DMS53 (cell line): ENCODE measurements around the gene CENPK.
"Not testable (repeated sequence)": the region's sequence is repeated elsewhere in the genome, so short reads cannot be mapped to it uniquely, and the experiment has no call there.

ENCODE experiments used
- DNase-seq: peaks from one replicate; lab custom pipeline; 2025; lab: John Stamatoyannopoulos, UW

Gene CENPK

DNA sequence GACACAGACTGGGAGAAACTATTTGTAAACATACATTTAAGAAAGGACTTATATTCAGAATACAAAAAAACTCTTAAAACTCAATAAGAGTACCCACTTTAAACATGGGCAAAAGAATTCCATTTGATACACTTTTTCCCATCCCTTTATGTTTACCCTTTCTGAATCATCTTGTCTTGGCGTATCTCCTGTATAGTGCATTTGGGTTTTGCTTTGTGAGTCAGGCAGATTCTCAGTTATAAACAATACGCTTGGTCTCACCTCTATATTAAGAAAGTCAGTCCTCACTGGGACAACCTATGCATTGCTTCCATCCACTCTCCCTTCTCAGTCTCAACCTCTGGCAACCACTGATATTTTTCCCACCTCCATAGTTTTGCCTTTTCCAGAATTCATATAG lies 54.0 kb downstream of the CENPK start:
- DNase-seq = no peak

DNA sequence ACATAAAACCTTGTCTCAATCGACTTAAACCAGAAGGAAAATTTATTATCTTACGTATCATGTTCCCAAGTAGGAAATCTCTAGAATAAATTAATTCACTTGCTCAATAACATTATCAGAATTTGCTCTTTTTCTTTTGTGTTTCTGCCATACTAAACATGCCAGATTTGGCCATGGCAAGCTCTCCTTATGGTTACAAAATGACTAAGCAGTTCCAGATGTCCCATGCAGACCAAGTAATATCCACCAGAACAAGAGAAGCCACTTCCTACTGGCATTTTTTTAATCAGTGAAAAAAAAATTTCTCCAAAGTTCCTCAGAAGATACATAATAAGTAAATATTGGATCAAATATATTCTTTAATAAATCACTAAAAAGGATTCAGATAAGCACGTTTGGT lies 56.0 kb downstream of the CENPK start:
- no peak for DNase-seq

DNA sequence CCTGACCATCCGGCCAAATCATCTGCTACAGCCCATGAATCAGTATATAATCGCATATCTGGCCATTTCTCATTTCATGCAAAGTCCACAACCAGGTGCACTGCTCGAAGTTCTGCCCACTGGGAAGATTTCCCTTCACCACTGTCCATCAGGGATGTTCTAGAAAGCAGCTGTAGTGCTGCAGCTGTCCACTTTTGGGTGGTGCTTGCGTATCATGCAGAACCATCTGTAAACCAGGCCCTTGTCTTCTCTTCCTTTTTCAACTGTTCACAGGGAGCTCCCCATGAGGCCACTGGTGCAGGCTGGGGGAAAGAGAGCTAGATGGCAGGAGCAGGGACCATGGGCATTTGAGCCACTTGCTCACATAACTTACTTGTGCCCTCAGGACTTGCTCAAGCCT lies 73.8 kb downstream of the CENPK start:
- no peak for DNase-seq

DNA sequence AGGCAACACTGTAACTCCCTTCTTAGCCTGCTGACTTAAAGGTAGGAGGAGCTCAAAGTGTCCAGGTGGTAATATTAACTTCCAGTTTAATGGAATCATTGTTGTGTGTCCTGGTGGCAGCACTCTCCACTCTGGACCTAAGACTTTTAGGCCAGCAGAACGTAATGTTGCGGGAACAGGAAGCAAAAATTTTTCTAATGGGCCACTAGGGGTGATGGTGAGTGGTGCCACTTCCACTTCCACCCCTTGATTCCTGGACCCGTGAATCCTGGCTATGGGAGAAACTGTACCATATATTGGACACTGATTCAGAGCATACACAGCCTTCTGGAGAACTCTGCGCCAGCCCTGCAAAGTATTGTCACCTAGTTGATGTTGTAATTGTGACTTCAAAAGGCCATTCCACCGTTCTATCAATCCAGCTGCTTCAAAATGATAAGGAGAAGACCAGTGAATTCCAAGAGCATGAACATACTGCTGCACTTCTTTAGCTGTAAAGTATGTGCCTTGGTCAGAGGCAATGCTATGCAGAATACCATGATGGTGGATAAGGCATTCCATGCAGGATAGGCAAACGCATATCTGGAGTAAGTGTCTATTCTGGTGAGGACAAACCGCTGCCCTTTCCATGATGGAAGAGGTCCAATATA lies 74.8 kb downstream of the CENPK start:
- DNase-seq = peak; percentile 37

DNA sequence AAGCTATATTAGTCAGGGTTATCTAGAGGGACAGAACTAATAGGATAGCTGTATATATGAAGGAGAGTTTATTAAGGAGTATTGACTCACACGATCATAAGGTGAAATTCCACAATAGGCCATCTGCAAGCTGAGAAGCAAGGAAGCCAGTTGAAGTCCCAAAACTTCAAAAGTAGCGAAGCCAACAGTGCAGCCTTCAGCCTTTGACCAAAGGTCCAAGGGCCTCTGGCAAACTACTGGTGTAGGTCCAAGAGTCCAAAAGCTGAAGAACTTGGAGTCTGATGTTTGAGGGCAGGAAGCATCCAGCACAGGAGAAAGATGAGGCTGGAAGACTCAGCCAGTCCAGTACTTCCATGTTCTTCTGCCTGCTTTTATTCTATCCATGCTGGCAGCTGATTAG lies 76.2 kb downstream of the CENPK start:
- not testable (repeated sequence) for DNase-seq

DNA sequence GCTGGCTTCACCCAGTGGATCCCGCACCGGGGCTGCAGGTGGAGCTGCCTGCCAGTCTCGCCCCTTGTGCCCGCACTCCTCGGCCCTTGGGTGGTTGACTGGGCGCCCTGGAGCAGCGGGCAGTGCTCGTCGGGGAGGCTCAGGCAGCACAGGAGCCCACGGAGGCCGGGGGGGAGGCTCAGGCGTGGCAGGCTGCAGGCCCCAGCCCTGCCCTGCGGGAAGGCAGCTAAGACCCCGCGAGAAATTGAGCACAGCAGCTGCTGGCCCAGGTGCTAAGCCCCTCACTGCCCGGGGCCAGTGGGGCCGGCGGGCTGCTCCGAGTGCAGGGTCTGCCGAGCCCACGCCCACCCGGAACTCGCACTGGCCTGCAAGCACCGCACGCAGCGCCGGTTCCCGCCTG lies 77.6 kb downstream of the CENPK start:
- DNase-seq = no peak

DNA sequence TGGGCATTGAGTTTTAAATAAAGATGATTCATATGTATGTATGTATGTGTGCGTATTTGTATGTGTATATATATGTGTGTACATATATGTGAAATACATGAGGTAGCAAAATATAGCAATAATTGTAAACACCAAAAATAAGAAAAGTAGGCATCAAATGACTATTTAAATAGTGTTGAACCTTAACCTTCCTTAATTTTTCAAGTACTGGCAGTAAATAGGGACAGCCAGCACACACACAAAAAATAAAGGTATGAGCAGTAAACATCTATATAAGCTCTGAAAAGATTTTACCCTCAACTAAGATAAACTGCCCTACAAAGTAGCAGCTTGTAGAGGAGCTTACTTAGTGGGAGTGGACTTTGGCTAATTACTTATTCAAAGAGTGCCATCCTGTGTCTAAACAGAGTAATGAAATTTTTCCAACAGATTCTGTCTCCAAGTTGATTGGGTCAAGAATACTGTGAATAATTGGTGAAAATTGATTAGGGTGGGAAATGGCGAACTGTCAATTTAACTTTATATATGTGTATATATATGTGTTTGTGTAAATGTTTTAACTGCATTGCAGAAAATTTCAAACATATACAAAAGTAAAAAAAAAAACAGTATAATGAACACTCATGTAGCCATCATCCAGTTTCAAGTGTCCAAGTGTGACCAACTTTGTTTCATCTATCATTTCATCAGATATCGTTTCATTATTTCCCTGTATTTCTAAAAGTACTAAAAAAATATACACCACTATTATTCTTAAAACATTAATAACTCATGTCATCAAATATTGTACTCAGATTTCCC lies 79.2 kb downstream of the CENPK start:
- peak; percentile 88 for DNase-seq

DNA sequence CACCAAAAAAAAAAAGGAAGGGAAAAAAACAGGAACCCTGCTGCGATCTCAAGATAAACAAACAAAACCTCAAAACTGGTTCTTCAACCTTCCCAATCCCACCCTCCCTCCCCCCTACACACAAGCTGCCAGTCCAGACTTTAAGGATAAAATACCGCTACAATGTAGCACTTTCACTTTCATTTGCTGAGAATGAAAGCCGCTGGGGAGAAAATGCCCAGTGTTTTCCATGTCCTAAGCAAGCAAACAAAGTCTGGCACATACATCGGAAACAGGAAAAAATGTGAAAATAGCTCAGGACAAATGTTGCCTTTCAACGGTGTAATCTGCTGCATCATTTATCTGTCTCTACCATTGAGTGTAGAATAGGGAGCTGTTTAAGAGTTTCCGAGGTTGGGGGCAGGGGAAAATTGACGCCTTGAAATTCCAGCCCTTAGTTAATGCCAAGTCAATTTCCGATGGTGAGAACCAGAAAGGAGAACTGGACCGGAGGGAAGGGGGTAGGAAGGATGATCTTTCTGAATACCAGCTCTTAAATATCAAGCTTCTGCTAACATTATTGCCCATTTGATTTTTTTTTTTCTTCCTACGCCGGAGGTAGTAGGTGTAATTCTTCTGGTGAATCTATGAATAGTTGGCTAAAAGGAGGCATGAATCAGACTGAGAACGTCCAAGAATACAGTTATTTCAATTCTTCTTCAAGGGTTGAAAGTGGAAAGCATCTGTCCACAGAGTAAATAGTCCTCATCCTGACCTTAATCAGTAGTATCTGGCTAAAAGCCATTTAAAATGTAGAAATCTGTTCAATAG lies 80.0 kb downstream of the CENPK start:
- DNase-seq = peak; percentile 82

DNA sequence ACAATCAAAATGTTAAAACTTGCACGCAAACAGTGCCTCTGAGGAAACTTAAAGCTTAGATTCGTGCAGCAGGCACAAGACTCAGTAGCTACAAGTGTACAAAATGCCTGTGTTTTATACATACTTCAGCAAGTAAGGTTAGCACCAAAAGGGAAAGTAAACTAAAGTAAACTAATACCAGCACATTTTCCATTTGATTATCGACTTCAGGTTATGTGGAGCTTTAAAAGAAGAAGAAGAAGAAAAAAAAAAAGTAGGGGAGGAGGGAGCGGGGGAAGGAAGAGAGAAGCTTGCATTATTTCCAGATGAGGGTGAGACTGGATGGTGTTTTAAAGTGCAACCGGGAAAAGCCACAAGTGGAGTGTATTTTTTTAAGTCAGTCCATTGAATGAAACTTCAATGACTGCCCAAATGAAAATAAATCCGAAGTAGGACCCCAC lies 80.7 kb downstream of the CENPK start:
- DNase-seq = no peak

DNA sequence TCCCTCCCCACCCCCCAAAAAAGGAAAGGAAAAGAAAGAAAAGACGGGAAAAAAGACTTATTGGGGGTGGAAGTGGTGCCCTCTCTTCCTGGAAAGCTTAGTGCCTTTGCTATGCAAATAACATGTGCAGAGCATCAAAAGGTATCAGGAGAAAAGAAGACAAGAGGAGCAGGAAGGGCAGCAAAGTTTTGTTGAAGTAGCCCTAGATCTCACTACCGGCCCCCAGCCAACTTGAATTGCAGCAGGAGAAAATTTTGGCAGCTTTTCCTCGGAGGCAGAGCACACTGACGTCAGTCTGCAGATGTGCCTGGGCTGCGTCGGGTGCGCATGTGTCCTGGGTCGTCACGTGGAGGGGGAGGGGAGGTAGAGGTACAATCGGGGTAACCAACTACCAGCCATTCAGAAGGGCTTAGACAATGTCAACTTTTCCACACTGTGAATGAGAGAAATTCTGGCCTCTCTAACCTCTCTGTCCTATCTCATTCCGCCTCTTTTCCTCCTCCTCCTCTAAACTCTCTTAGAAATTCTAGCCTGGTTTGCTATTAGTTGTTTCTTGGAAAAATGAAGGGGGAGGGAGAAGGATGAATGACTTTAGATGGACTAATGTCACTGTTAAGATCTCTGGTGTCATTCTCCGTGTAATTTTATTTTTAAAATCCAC lies 81.2 kb downstream of the CENPK start, which contains the start of gene ADAMTS6:
ADAMTS6 (minus strand) TSS at position 286 of the 661 bp plus-strand sequence. CDS start 8,247 bp downstream, outside the sequence.
- peak; percentile 91 for DNase-seq

DNA sequence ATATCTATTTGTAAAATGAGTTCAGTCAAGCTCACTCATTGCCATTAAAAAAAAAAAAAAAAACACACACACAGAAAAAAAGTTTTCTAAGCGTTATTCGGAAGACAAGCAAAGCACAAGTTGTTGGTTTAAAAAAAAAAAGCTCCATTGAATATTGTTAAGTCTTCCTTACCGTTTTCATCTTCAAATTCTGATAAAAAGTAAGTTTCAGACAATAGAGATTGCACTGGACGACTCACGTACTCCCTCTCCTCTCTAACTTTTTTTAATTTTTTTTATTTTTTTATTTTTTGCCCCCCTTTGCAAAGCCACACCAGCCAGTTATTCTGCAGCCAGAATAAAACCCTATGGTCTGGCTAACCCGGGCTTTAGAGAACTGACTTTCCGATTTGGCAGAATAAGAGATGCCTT lies 81.8 kb downstream of the CENPK start:
- DNase-seq = peak; percentile 57

DNA sequence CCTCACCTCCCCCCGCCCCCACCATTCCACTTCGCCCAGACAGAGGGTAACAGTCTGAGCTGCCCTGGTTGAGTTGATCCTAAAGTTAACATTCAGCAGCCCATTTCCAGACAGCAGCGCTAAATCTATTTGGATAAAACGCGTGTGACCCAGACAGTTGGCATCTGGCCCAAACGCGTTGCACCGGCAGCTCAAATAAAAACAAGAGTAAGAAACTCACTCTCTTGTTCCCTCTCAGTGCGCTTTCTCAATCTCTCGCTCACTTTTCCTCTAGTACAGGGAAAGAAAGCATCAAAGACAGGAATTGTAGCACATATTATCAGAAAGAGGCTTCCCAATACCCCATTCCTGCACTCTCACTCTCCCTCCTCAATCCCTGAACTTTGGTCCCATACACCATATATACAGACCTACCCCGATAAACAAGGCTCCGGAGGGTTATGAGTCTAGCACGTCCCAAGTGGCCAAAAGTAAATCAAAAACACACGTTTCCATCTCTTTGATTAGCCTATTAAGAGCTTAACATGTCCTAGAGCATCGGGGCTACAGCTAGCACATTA lies 82.6 kb downstream of the CENPK start:
- DNase-seq = peak; percentile 70

DNA sequence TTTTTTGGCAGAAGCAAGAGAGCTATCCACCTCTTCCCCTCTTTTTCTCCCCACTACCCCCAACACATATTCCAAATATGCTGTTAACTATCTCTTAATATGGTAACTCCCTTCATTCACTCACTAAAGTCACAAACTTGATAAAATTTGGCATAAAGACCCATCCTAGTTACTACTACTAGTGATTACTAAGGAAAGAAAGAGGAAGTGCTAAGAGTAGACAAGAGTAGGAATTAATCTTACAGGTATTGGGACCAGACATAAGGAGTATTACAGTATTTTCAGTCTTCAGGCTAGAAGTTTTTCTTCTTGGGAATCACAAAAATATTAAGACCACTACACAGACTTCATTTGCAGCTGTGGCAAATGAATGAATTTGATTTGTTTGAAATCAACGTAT lies 83.4 kb downstream of the CENPK start:
- no peak for DNase-seq

DNA sequence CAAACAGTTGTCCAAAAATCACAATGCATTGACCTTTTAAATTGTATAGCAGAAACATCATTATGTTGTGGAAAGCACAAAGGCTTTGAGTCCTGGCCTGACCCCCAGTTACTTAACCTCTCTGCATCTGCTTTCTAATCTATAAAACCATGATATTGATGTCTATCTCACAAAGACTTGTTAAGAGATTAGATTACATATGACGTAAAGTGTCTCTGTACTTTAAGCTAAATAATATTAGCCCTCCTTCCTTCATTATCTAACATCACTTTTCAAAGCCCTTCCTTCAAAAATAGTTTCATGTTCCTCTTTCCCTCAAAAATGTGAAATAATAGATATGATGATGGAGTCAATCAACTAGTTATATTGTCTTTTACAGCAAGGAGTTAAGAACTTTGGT lies 84.6 kb downstream of the CENPK start:
- DNase-seq = no peak

DNA sequence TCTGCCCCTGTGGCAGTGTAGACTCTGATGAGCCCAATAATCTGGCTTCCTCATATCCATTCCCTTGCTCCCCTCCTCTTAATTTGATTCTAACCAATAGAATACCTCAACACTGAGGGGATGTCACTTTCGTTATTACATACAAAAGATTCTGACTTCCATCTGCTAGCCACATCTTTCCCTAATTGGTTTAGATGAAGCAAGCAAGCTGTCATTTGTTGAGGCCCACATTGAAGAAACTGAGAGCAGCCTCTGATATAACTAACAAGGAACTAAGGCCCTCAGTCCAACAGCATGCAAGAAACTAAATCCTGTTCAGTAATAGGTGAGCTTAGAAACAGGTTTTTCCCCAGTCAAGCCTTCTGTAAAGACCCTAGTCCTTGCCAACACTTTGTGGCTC lies 87.1 kb downstream of the CENPK start:
- no peak for DNase-seq

DNA sequence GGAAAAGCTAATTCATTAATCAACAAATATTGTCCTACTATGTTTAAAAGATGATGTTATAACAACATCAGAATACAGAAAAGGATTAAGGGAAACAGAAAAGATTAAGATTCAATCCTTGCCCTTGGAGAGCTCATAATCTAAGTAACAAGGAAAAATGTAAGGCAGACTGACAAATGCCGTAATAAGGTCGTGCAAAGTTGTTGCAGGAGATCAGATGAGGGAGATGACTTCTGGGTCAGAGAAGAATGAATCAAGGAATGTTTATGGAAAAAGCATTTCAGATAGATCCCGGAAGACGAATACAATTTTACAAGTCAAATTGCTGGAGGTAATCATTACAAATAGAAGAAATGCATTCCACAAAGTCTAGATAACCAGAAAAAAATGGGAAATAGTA lies 87.6 kb downstream of the CENPK start:
- no peak for DNase-seq

DNA sequence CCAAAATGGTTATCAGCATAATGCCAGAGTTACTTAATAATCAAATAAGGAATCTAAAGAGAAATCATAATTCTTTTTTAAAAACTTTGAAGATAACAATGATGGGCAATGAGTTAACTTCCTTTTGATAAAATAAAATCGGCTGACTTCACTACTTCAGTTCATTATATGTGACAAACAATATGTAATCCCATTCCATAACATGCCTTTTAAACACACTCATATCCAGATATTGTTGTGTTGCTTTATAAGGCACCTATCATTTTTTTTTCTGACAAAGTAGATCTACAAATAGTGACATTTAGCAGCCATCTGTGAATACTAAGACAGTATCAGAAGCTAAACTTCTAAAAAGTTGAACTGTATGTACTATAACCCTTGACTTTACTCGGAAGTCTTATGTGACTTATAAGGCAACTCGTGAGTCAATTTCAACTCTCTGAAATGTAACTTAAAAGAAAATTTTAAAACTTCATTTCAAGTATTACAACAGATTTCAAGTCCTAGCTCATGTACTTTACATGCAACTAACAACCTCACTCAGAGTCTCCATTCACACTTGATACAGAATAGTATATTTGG lies 88.7 kb downstream of the CENPK start:
- no peak for DNase-seq

DNA sequence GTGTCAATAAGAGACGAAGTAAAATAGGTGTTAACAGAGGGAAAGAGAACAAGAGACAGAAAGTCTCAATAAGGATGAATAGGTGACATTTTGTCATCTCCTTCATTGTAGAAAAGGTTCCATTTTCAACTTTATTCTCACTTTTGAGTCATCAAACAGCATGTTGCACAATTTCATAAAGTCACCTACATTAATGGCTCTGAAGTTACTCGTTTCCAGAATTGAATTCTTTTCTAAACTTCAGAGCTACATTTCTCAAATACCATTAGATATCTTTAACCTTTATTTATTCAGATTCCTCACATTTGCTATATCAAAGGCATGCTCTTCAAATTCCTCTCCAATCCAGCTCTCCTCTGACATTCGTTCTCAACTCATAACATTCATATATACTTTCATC lies 94.3 kb downstream of the CENPK start:
- no peak for DNase-seq
